T-helper 1 cell treated with Interleukin-12 subunit alpha and Interleukin-12 subunit beta and Interleukin-4 antibody, amounts not matched to agents 30 μg/mL and 1 μg/mL, for 36 hours (primary cell): ENCODE data around the gene ITSN1.

Experiments used
- H3K27ac Mint-ChIP-seq: one replicate; pipeline ENCODE4 v1.8.0; 2021; ENCODE audit warnings: mild to moderate bottlenecking, mixed read lengths
- H3K27me3 Mint-ChIP-seq: one replicate; pipeline ENCODE4 v1.8.0; 2021; ENCODE audit warnings: low read depth, mixed read lengths
- H3K36me3 Mint-ChIP-seq: one replicate; pipeline ENCODE4 v1.8.0; 2021; ENCODE audit warnings: low read depth, mixed read lengths
- H3K4me1 Mint-ChIP-seq: one replicate; pipeline ENCODE4 v1.8.0; 2021; ENCODE audit warnings: low read depth, mixed read lengths
- H3K4me3 Mint-ChIP-seq: one replicate; pipeline ENCODE4 v1.8.0; 2021; ENCODE audit warnings: mild to moderate bottlenecking, moderate library complexity, mixed read lengths
- H3K9me3 Mint-ChIP-seq: one replicate; pipeline ENCODE4 v1.8.0; 2021; ENCODE audit warnings: mixed read lengths

The ITSN1 gene

DNA sequence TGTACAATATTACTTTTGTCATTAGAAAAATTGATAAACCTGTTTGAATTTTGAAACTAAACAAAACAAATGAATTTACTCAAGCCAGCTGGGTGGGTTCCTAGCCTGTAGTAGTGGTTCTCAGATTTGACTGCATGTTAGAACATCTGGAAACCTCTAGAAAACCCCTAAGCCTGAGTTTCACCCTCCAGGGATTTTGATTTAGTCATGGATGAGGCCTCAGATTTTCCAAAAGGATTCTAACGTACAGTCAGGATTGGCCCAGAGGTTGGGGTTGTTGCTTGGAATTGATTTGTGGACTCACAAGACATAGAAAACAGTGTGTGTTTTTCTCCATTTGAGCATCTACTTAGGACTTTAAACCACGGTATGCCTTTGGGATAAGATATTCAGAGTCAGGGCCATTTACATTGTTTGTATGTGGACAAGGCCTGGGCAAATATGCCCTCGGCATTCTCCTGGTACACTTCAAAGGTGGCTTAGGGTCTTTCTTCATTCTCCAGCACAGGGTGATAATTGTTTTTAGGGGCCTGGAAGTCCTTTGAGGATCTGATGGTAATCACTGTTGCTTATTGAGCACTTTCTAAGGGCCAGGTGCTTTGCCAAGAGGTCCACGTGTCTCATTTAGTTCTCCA lies 230.7 kb downstream of the ITSN1 start:
- no peaks in the 10 kb centered on the region for H3K36me3 Mint-ChIP-seq
- no peak overlapping the region for H3K4me3 Mint-ChIP-seq
- H3K27me3 Mint-ChIP-seq: peaks cover 12% of the 10 kb centered on the region
- no peaks in the 10 kb centered on the region for H3K9me3 Mint-ChIP-seq
- H3K27ac Mint-ChIP-seq: no peak overlapping the region
- no peaks in the 10 kb centered on the region for H3K4me1 Mint-ChIP-seq

GRCh38 chr21:33874161-33874560 lies 231.9 kb downstream of the ITSN1 start:
- H3K4me3 Mint-ChIP-seq: no peak overlapping the region
- peaks cover 12% of the 10 kb centered on the region for H3K27me3 Mint-ChIP-seq
- no peak overlapping the region for H3K27ac Mint-ChIP-seq
- H3K4me1 Mint-ChIP-seq: no peaks in the 10 kb centered on the region
- H3K36me3 Mint-ChIP-seq: no peaks in the 10 kb centered on the region
- H3K9me3 Mint-ChIP-seq: no peaks in the 10 kb centered on the region

DNA sequence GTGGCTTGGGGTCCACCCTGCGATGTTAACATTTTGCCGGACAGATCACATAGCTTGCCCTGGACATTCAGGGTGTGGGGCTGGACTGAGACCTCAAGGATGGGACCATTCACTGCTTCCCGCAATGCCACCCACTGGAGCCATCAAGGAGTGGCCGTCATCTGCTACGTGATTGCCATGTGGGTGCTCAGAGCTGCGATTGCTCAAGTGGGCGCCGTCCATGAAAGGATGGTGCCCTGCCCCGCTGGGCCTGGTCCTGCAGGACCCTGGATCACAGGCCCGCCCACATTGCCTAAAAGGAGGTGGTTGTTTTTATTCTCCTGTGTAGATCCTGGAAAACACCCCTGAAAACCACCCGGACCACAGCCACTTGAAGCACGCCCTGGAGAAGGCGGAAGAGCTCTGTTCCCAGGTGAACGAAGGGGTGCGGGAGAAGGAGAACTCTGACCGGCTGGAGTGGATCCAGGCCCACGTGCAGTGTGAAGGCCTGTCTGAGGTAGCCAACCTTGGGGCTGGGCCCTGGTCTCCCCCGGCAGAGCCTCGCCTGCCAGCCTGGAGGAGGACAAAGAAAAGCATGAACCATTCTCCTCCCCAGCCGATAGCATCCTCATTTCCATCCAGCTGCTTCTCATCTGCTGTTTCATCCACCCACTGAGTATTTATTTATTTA lies 232.9 kb downstream of the ITSN1 start:
- no peaks in the 10 kb centered on the region for H3K9me3 Mint-ChIP-seq
- no peak overlapping the region for H3K4me3 Mint-ChIP-seq
- no peaks in the 10 kb centered on the region for H3K4me1 Mint-ChIP-seq
- no peak overlapping the region for H3K27ac Mint-ChIP-seq
- H3K27me3 Mint-ChIP-seq: peaks cover 8% of the 10 kb centered on the region
- H3K36me3 Mint-ChIP-seq: no peaks in the 10 kb centered on the region

DNA sequence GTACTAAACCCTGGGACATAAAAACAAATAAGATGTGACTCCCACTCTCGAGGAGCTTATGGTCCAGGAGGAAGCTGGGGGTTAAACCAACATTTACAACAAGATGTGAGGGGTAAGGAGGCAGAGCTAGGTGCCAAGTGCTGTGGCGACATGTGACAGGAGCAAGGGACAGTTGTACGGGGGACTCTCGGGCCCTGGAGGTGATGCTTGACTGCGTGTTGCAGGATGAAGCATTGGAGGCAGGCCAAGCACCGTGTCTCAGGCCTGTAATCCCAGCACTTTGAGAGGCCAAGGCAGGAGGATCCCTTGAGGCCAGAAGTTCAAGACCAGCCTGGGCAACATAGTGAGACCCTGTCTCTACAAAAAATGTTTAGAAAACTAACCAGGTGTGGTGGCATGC lies 236.5 kb downstream of the ITSN1 start:
- Mint-ChIP-seq H3K9me3 (no peaks in the 10 kb centered on the region), H3K4me1 (no peaks in the 10 kb centered on the region), H3K27ac (no peak overlapping the region), H3K4me3 (no peak overlapping the region), H3K27me3 (peaks cover 6% of the 10 kb centered on the region), H3K36me3 (no peaks in the 10 kb centered on the region)

DNA sequence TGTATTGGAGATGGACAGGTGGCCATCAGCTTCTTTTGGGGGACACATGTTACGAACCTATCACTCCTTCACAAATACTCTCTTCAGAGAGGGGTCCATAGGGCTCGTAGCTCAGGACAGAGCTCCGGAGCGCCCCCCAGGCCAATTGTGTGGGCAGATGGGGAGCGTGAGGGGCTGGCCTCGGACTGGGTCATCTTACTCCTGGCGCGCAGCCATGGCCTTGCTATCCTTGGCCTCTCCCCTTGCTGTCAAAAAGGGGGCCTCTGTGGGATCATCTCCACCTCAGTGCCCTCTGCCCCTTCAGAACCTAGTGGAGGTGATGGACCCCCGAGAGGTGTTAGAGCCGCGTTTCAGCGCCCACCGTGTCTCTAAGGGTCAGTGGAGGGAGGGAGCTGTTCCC lies 238.3 kb downstream of the ITSN1 start:
- Mint-ChIP-seq H3K9me3 (no peaks in the 10 kb centered on the region), H3K27me3 (peaks cover 6% of the 10 kb centered on the region), H3K4me1 (no peaks in the 10 kb centered on the region), H3K4me3 (no peak overlapping the region), H3K27ac (no peak overlapping the region), H3K36me3 (no peaks in the 10 kb centered on the region)

- no peaks in the 10 kb centered on the region for H3K9me3 Mint-ChIP-seq
- H3K27me3 Mint-ChIP-seq: peaks cover 6% of the 10 kb centered on the region
- H3K27ac Mint-ChIP-seq: no peak overlapping the region
- no peaks in the 10 kb centered on the region for H3K4me1 Mint-ChIP-seq
- no peaks in the 10 kb centered on the region for H3K36me3 Mint-ChIP-seq
- H3K4me3 Mint-ChIP-seq: no peak overlapping the region
These were observed 239.6 kb downstream of the ITSN1 start for GRCh38 chr21:33881689-33882440.

- no peaks in the 10 kb centered on the region for H3K9me3 Mint-ChIP-seq
- no peaks in the 10 kb centered on the region for H3K27me3 Mint-ChIP-seq
- H3K36me3 Mint-ChIP-seq: no peaks in the 10 kb centered on the region
- no peak overlapping the region for H3K4me3 Mint-ChIP-seq
- H3K27ac Mint-ChIP-seq: no peak overlapping the region
- no peaks in the 10 kb centered on the region for H3K4me1 Mint-ChIP-seq
These were observed 240.8 kb downstream of the ITSN1 start for GRCh38 chr21:33883118-33883517.

DNA sequence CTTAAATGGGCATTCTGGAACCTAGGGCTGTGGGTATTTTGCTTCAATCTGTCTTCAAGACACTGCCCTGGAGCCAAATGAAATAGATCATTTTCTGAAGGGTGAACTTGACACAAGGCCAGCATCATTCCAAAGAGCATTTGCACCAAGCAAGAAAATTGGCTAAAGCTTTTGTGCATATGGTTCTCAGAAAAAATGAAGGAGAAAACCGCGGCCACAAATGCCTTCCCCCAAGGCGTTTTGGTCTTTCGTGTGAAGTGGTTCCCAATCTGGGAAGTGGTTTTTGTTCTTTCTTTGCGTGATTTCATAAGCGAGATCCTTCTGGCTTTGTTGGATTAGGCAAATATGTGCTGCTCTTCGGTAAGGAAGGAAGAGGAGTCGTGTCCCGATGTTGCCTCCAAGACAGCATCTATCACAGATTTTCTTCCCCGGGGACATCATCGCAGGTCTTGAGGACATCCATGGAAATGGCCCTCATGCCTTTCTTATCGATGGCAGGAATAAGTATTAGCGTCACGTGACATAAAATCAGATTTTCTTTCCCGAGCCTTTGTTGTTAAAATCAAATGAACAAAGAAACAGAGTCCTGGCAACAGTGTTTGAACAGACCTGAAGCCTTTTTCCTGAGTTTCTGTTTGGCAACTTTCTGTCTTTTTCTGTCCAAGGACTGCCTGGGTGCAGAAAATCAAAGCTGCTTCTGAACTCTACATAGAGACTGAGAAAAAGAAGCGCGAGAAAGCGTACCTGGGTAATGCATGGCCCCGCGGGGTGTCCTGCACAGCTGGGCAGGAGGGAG lies 242.3 kb downstream of the ITSN1 start:
- H3K27ac Mint-ChIP-seq: no peak overlapping the region
- H3K9me3 Mint-ChIP-seq: no peaks in the 10 kb centered on the region
- H3K4me1 Mint-ChIP-seq: no peaks in the 10 kb centered on the region
- no peaks in the 10 kb centered on the region for H3K27me3 Mint-ChIP-seq
- H3K4me3 Mint-ChIP-seq: no peak overlapping the region
- H3K36me3 Mint-ChIP-seq: no peaks in the 10 kb centered on the region

DNA sequence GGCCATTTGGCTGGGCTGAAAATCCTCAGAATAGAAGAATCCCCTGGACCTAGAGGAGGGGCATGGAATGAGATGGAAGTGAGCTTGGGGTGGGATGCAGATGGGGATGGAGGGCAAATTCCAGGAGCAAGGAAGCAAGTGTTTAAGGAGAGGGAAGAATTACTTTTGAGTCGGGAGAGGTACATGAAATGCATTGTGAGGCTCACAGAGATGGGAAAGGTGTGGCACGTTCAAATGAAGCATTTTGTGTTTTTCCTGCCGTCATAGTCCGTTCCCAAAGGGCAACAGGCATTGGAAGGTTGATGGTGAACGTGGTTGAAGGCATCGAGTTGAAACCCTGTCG lies 242.8 kb downstream of the ITSN1 start:
- H3K36me3 Mint-ChIP-seq: no peaks in the 10 kb centered on the region
- no peak overlapping the region for H3K27ac Mint-ChIP-seq
- H3K4me3 Mint-ChIP-seq: no peak overlapping the region
- H3K4me1 Mint-ChIP-seq: no peaks in the 10 kb centered on the region
- peaks cover 1% of the 10 kb centered on the region for H3K27me3 Mint-ChIP-seq
- H3K9me3 Mint-ChIP-seq: no peaks in the 10 kb centered on the region

GRCh38 chr21:33886321-33886720 lies 244.0 kb downstream of the ITSN1 start:
- Mint-ChIP-seq H3K4me3 (no peak overlapping the region), H3K9me3 (no peaks in the 10 kb centered on the region), H3K4me1 (no peaks in the 10 kb centered on the region), H3K27me3 (peaks cover 3% of the 10 kb centered on the region), H3K27ac (no peak overlapping the region), H3K36me3 (no peaks in the 10 kb centered on the region)

DNA sequence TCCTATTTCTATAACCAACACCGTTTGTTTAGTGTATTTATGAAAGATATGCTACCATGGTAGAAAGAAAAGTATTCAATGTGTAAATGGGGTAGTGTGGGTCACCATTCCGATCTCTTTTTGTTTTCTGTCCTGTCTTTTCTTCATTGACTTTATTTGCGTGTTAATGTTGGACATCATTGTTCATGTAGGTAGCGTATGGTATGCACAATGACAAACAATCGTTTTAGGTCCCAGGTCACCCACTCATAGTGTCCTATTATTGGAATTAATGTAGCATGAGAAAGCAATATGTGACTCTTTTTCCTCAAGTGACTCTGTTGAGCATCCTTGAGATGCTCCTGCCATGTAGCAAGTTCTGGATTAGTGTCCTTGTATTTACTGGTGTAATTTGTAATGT lies 247.9 kb downstream of the ITSN1 start:
- no peaks in the 10 kb centered on the region for H3K36me3 Mint-ChIP-seq
- H3K27ac Mint-ChIP-seq: no peak overlapping the region
- peaks cover 6% of the 10 kb centered on the region for H3K4me1 Mint-ChIP-seq
- no peaks in the 10 kb centered on the region for H3K9me3 Mint-ChIP-seq
- H3K4me3 Mint-ChIP-seq: no peak overlapping the region
- peaks cover 17% of the 10 kb centered on the region for H3K27me3 Mint-ChIP-seq

DNA sequence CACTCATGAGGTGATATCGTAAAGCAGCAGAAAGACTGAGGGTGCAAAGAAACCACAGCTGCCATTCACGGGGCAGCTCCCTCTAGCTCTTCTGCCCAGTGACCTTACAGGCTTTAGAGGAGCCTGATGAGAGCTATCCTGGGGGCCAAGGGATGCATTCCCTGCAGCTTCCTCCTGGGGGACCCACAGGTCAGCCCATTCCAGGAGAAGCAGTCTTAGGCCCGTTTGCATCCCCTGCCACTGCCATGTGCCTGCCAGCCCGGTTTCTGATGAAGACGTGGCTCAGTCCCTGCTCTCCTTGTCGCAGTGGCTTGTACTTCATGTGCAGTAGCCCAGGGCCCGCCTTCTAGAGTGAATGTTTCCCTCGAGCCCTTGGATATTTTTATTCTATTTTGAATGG lies 250.6 kb downstream of the ITSN1 start:
- H3K27me3 Mint-ChIP-seq: peaks cover 23% of the 10 kb centered on the region
- H3K9me3 Mint-ChIP-seq: no peaks in the 10 kb centered on the region
- H3K36me3 Mint-ChIP-seq: no peaks in the 10 kb centered on the region
- no peak overlapping the region for H3K27ac Mint-ChIP-seq
- H3K4me3 Mint-ChIP-seq: no peak overlapping the region
- peaks cover 11% of the 10 kb centered on the region for H3K4me1 Mint-ChIP-seq

DNA sequence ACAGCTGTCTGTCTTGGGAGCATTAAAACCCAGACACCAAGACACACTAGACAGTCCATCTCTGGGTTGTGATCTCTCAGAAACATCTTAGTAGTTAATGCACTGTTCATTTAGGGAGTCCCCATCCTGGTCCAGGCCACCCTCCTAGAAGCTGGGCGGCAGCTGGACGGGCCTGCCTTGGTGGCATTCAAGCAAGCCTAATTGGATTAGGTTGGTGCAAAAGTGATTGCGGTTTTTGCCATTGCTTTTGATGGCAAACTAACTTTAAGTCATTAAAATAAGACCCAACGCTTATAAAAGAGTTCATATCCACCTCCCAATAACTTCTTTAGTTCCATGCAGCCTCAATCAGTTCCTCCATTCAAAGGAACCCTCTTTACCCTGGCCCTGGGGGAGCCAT lies 251.6 kb downstream of the ITSN1 start:
- Mint-ChIP-seq H3K27me3 (peaks cover 23% of the 10 kb centered on the region), H3K4me3 (no peak overlapping the region)

GRCh38 chr21:33894736-33895288 lies 252.5 kb downstream of the ITSN1 start:
- Mint-ChIP-seq H3K4me1 (peaks cover 14% of the 10 kb centered on the region), H3K9me3 (no peaks in the 10 kb centered on the region), H3K27ac (peak overlapping the region; percentile 13), H3K36me3 (peaks cover 3% of the 10 kb centered on the region), H3K27me3 (peaks cover 23% of the 10 kb centered on the region), H3K4me3 (peak overlapping the region; percentile 40)

More for the DNA sequence above, 251.6 kb downstream of the ITSN1 start:
- peaks cover 11% of the 10 kb centered on the region for H3K4me1 Mint-ChIP-seq
- H3K27ac Mint-ChIP-seq: no peak overlapping the region
- no peaks in the 10 kb centered on the region for H3K9me3 Mint-ChIP-seq
- H3K36me3 Mint-ChIP-seq: no peaks in the 10 kb centered on the region
